ENCODE results near the gene ZNF618. TPM values are rescaled to one million over a fixed set of nuclear protein-coding genes. Genes with fewer than 3 reads are reported as not detected.

Gene ZNF618
- total RNA-seq, 1 experiment from 2014 or later, result 1.2 TPM

- Histone ChIP-seq H3K36me3 (ENCODE audit: control insufficient read depth, insufficient read depth, low read length) (no peaks in the 10 kb centered on the region), H3K27me3 (replicated peaks; ENCODE audit: control insufficient read depth, insufficient read depth, low read length) (no peaks in the 10 kb centered on the region), H3K4me3 (ENCODE audit: low read depth, low read length) (no peak overlapping the region), H3K9me3 (no peaks in the 10 kb centered on the region), H3K4me1 (peaks cover 9% of the 10 kb centered on the region; the same call in 1 of the 2 replicates)
- POLR2A ChIA-PET, result no interaction called here
- no peak for DNase-seq
- H3K4me3 Mint-ChIP-seq (ENCODE audit: unreplicated experiment), result no peak overlapping the region
- no peaks in the 10 kb centered on the region for H3K27me3 Mint-ChIP-seq (ENCODE audit: insufficient read depth, unreplicated experiment)
- TF ChIP-seq CTCF (IDR thresholded peaks at IDR 0.05; ENCODE audit: insufficient read depth in 1 of 2, low read depth in 1 of 2, low read length in 1 of 2, severe bottlenecking in 1 of 2, unreplicated experiment in 1 of 2), result no peak
- H3K27ac Mint-ChIP-seq (ENCODE audit: unreplicated experiment), result no peak overlapping the region
- no peaks in the 10 kb centered on the region for H3K36me3 Mint-ChIP-seq (ENCODE audit: insufficient read depth, unreplicated experiment)
- H3K4me1 Mint-ChIP-seq (ENCODE audit: low read depth, unreplicated experiment), result no peaks in the 10 kb centered on the region
- intact Hi-C loops (cut with micrococcal nuclease; ENCODE audit: unreplicated experiment), result loop anchor here (5.0 kb wide), 1 partner anchor 153 kb away; no protein-coding TSS in a partner anchor
- BruUV-seq (replicated peaks), result no TSS peak
- no peaks in the 10 kb centered on the region for H3K9me3 Mint-ChIP-seq (ENCODE audit: unreplicated experiment)
- CTCF ChIA-PET, result no interaction called here
These were observed 84.7 kb downstream of the ZNF618 start for GRCh38 chr9:113960768-113961167.

- Mint-ChIP-seq H3K4me3 (ENCODE audit: unreplicated experiment) (no peak overlapping the region), H3K27me3 (ENCODE audit: insufficient read depth, unreplicated experiment) (no peaks in the 10 kb centered on the region), H3K9me3 (ENCODE audit: unreplicated experiment) (no peaks in the 10 kb centered on the region), H3K36me3 (ENCODE audit: insufficient read depth, unreplicated experiment) (no peaks in the 10 kb centered on the region), H3K27ac (ENCODE audit: unreplicated experiment) (no peak overlapping the region), H3K4me1 (ENCODE audit: low read depth, unreplicated experiment) (peaks cover 12% of the 10 kb centered on the region)
- POLR2A ChIA-PET, result no interaction called here
- TF ChIP-seq CTCF (IDR thresholded peaks at IDR 0.05; ENCODE audit: insufficient read depth in 1 of 2, low read depth in 1 of 2, low read length in 1 of 2, severe bottlenecking in 1 of 2, unreplicated experiment in 1 of 2), result no peak
- Histone ChIP-seq H3K4me1 (peaks cover 8% of the 10 kb centered on the region; the same call in 1 of the 2 replicates), H3K27me3 (replicated peaks; ENCODE audit: control insufficient read depth, insufficient read depth, low read length) (no peaks in the 10 kb centered on the region), H3K9me3 (no peaks in the 10 kb centered on the region), H3K36me3 (ENCODE audit: control insufficient read depth, insufficient read depth, low read length) (no peaks in the 10 kb centered on the region; the same call in 1 of the 2 replicates), H3K4me3 (ENCODE audit: low read depth, low read length) (no peak overlapping the region)
- intact Hi-C loops (cut with micrococcal nuclease; ENCODE audit: unreplicated experiment), result loop anchor here (5.0 kb wide), 1 partner anchor 155 kb away; no protein-coding TSS in a partner anchor
- BruUV-seq (replicated peaks), result no TSS peak
- CTCF ChIA-PET, result no interaction called here
- no peak for DNase-seq
These were observed 86.3 kb downstream of the ZNF618 start for GRCh38 chr9:113962396-113962795.

GRCh38 chr9:113963017-113963620 is 87.0 kb downstream of the ZNF618 start:
- H3K27me3 ChIP-seq (replicated peaks; ENCODE audit: control insufficient read depth, insufficient read depth, low read length), result no peaks in the 10 kb centered on the region
- no peak overlapping the region for H3K4me3 ChIP-seq (ENCODE audit: low read depth, low read length)
- BruUV-seq (replicated peaks), result no TSS peak
- no peaks in the 10 kb centered on the region; the same call in 1 of the 2 replicates for H3K36me3 ChIP-seq (ENCODE audit: control insufficient read depth, insufficient read depth, low read length)
- H3K9me3 ChIP-seq, result no peaks in the 10 kb centered on the region
- Mint-ChIP-seq H3K4me1 (ENCODE audit: low read depth, unreplicated experiment) (peaks cover 14% of the 10 kb centered on the region), H3K9me3 (ENCODE audit: unreplicated experiment) (no peaks in the 10 kb centered on the region), H3K27ac (ENCODE audit: unreplicated experiment) (no peak overlapping the region), H3K36me3 (ENCODE audit: insufficient read depth, unreplicated experiment) (no peaks in the 10 kb centered on the region), H3K27me3 (ENCODE audit: insufficient read depth, unreplicated experiment) (no peaks in the 10 kb centered on the region), H3K4me3 (ENCODE audit: unreplicated experiment) (no peak overlapping the region)
- peaks cover under 1% of the 10 kb centered on the region; the same call in 1 of the 2 replicates for H3K4me1 ChIP-seq
- ChIA-PET POLR2A (no interaction called here), CTCF (no interaction called here)
- intact Hi-C loops (cut with micrococcal nuclease; ENCODE audit: unreplicated experiment), result loop anchor here (5.0 kb wide), 1 partner anchor 156 kb away; no protein-coding TSS in a partner anchor
- TF ChIP-seq CTCF (IDR thresholded peaks at IDR 0.05; ENCODE audit: insufficient read depth in 1 of 2, low read depth in 1 of 2, low read length in 1 of 2, severe bottlenecking in 1 of 2, unreplicated experiment in 1 of 2), result peak; percentile 19 to 39
- DNase-seq, result peak in 1 of 2 experiments; percentile 25
